ENCODE data around the gene DENND5B.
"Not testable (repeated sequence)": the region's sequence is repeated elsewhere in the genome, so short reads cannot be mapped to it uniquely, and the experiment has no call there.

- TF ChIP-seq NKRF (conservative IDR thresholded peaks at IDR 0.05); MXI1 (IDR thresholded peaks at IDR 0.05; ENCODE audit: low read depth, low read length); CTCF (IDR thresholded peaks at IDR 0.05 in 2 of 3, conservative IDR thresholded peaks at IDR 0.05 in 1 of 3; ENCODE audit: control insufficient read depth in 2 of 3, extremely low read depth in 1 of 3, insufficient read depth in 1 of 3, low read depth in 3 of 3, low read length in 3 of 3); SRF (IDR thresholded peaks at IDR 0.05; ENCODE audit: low read depth in 2 of 2, low read length in 2 of 2); YBX1 (IDR thresholded peaks at IDR 0.05); TAF1 (IDR thresholded peaks at IDR 0.05; ENCODE audit: borderline replicate concordance, low read depth, low read length): not testable (repeated sequence)
Measured at GRCh38 chr12:31608299-31608698, 17.4 kb upstream of the DENND5B start.

Measured in GM12878 (cell line).